Measurements from ENCODE around the gene CDK19. TPM values are rescaled to one million over a fixed set of nuclear protein-coding genes. Genes with fewer than 3 reads are reported as not detected.
A peak's percentile ranks its signal among the peaks of the same experiment; 100 is the strongest.

Gene CDK19
- total and polyA plus RNA-seq, 9 of the 15 experiments (the other 6 are each of a cell fraction or from before 2014, with no cell fraction given): 3.8 to 15.2 (median 7.4) TPM

GRCh38 chr6:110815411-110816409 is at the start of gene CDK19 (continued):
- TF ChIP-seq EWSR1 (IDR thresholded peaks at IDR 0.05; ENCODE audit: borderline replicate concordance, low read depth, partially characterized antibody): no peak
- TF ChIP-seq ZNF146 (CRISPR knock-in tag; IDR thresholded peaks at IDR 0.05; ENCODE audit: unreplicated experiment): no peak
- no peak for TF ChIP-seq XRCC4 (IDR thresholded peaks at IDR 0.05; ENCODE audit: extremely low read depth, insufficient read depth, insufficient read length)
- no peak for TF ChIP-seq MXI1 (IDR thresholded peaks at IDR 0.05; ENCODE audit: low read depth, low read length)
- TF ChIP-seq ASH1L (IDR thresholded peaks at IDR 0.05; ENCODE audit: borderline replicate concordance, low read depth, partially characterized antibody): peak; percentile 83
- no peak for TF ChIP-seq STAT5B (CRISPR knock-in tag; IDR thresholded peaks at IDR 0.05)
- TF ChIP-seq TCF7 (IDR thresholded peaks at IDR 0.05; ENCODE audit: borderline replicate concordance): peak; percentile 47; the same call in 1 of the 2 replicates
- no peak for TF ChIP-seq SREBF2 (CRISPR knock-in tag; IDR thresholded peaks at IDR 0.05)
- peak; percentile 91; the same call in 1 of the 2 replicates for TF ChIP-seq E2F5 (CRISPR knock-in tag; IDR thresholded peaks at IDR 0.05)
- peak; percentile 16 for TF ChIP-seq U2AF1 (optimal IDR thresholded peaks at IDR 0.05; ENCODE audit: low read depth, low read length)
- no peak; the same call in 1 of the 2 replicates for TF ChIP-seq GABPB2 (CRISPR knock-in tag; conservative IDR thresholded peaks at IDR 0.05)
- no peak for TF ChIP-seq FOXJ3 (CRISPR knock-in tag; IDR thresholded peaks at IDR 0.05)
- peak; percentile 54; the same call in 1 of the 2 replicates for TF ChIP-seq ZNF24 (IDR thresholded peaks at IDR 0.05)
- no peak for TF ChIP-seq PTRF (tag; IDR thresholded peaks at IDR 0.05)
- no peak for TF ChIP-seq PTBP1 (IDR thresholded peaks at IDR 0.05; ENCODE audit: low read depth, low read length)
- TF ChIP-seq ZNF239 (CRISPR knock-in tag; IDR thresholded peaks at IDR 0.05): no peak
- no peak for TF ChIP-seq ZNF41 (CRISPR knock-in tag; conservative IDR thresholded peaks at IDR 0.05)
- TF ChIP-seq USF2 (CRISPR knock-in tag; IDR thresholded peaks at IDR 0.05): no peak
- no peak; the same call in 1 of the 2 replicates for TF ChIP-seq GTF2F1 (IDR thresholded peaks at IDR 0.05; ENCODE audit: low read depth, low read length)
- no peak for TF ChIP-seq MIER1 (IDR thresholded peaks at IDR 0.05; ENCODE audit: low read depth)
- 0 out of 2 replicates have a peak, but pooled peaks have one; percentile 53 for TF ChIP-seq CHAMP1 (IDR thresholded peaks at IDR 0.05)
- TF ChIP-seq MEIS2 (IDR thresholded peaks at IDR 0.05; ENCODE audit: partially characterized antibody): peak; percentile 41
- peak; percentile 40 to 55 for TF ChIP-seq E2F6 (IDR thresholded peaks at IDR 0.05; ENCODE audit: borderline replicate concordance in 1 of 2, extremely low read depth in 1 of 2, insufficient read depth in 1 of 2, insufficient read length in 1 of 2, low read depth in 1 of 2, low read length in 1 of 2, poor library complexity in 1 of 2, severe bottlenecking in 1 of 2)

Measured in K562 (cell line).